SJSA1 (cell line): ENCODE data around the gene AMDHD2. TPM values are rescaled to one million over a fixed set of nuclear protein-coding genes. Genes with fewer than 3 reads are reported as not detected.
"Not testable (repeated sequence)": the region's sequence is repeated elsewhere in the genome, so short reads cannot be mapped to it uniquely, and the experiment has no call there.

Source experiments
- DNase-seq, 2 experiments: peaks; one replicate each; pipeline ENCODE4 v3.0.0-alpha.2; 2015 to 2020; ENCODE audit warnings: low spot score in 2 of 2, low read depth in 1 of 2
- H3K27ac ChIP-seq: fragments of 250-450 bp; sonication (Bioruptor Pico); 2 replicates; pipeline ENCODE4 v1.5.1; 2020; ENCODE audit warnings: mild to moderate bottlenecking, moderate library complexity
- H3K27me3 ChIP-seq: fragments of 250-450 bp; sonication (Bioruptor Pico); replicated peaks from 2 replicates; pipeline ENCODE4 v1.5.1; 2020; ENCODE audit warnings: mild to moderate bottlenecking, moderate library complexity
- H3K36me3 ChIP-seq: fragments of 250-450 bp; sonication (Bioruptor Pico); 2 replicates; pipeline ENCODE4 v1.5.1; 2020; ENCODE audit warnings: mild to moderate bottlenecking
- H3K4me1 ChIP-seq: fragments of 250-450 bp; sonication (Bioruptor Pico); replicated peaks from 2 replicates; pipeline ENCODE4 v1.6.1; 2021; ENCODE audit warnings: mild to moderate bottlenecking
- H3K4me3 ChIP-seq: fragments of 250-450 bp; sonication (Bioruptor Pico); 2 replicates; pipeline ENCODE4 v1.5.1; 2020; ENCODE audit warnings: mild to moderate bottlenecking
- H3K9me3 ChIP-seq: fragments of 250-450 bp; sonication (Bioruptor Pico); replicated peaks from 2 replicates; pipeline ENCODE4 v1.5.1; 2020; ENCODE audit warnings: mild to moderate bottlenecking
- total RNA-seq: library from RNA; depleted of rRNA; stranded (reverse); fragments of >200 nt; shearing (Covaris generic); gene quantifications from 2 replicates; pipeline ENCODE4 v1.2.3, GENCODE V29; 2014

AMDHD2 gene
- total RNA-seq, 1 experiment from 2014 or later: 12.6 TPM

DNA sequence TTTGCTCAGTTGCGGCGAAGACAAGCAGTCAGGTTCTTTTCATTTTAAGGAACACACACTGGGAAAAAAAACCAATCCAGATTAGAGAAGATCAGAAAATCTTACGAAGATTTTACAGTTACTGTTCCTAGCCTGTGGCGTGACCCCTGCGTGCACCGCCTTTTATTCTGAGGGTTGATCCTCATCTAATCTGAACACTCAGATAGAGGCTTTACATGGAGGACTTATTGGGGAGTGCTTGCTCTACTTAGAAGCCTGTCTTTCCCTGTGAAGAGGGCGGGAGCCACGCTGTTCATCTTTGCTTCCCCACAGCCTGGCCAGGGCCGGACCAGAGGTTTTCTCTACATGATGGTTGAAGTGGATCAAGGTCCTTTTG lies 43.8 kb upstream of the AMDHD2 start:
- Histone ChIP-seq H3K36me3 (peaks cover 8% of the 10 kb centered on the region), H3K27ac (no peak overlapping the region), H3K4me1 (peaks cover 29% of the 10 kb centered on the region), H3K27me3 (0 out of 2 replicates have a peak, but pooled peaks cover 3% of the 10 kb centered on the region), H3K9me3 (no peaks in the 10 kb centered on the region; the same call in 1 of the 2 replicates), H3K4me3 (no peak overlapping the region)
- no peak for DNase-seq

DNA sequence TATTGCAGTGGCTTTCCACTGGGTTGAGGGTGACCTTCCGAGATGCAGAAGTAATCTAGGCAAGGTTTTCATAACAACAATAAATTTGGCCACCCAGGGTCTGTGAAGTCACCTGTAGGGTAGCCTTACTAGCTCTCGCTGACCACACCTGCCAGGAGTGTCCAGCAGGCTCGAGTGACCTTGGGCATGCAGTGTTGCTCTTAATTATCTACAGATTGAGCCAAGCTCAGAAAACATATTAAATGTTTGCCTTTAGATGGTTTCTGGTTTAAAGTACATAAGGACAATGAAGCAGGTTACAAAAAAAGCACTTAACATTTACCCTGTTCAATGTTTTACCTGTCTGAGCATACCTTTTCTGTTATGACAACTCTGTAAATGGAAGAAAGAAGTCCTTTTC lies 43.4 kb upstream of the AMDHD2 start:
- H3K27ac ChIP-seq: no peak overlapping the region
- DNase-seq: no peak
- peaks cover 8% of the 10 kb centered on the region for H3K36me3 ChIP-seq
- 0 out of 2 replicates have a peak, but pooled peaks cover 1% of the 10 kb centered on the region for H3K27me3 ChIP-seq
- H3K4me1 ChIP-seq: peaks cover 25% of the 10 kb centered on the region
- no peak overlapping the region for H3K4me3 ChIP-seq
- H3K9me3 ChIP-seq: no peaks in the 10 kb centered on the region; the same call in 1 of the 2 replicates

DNA sequence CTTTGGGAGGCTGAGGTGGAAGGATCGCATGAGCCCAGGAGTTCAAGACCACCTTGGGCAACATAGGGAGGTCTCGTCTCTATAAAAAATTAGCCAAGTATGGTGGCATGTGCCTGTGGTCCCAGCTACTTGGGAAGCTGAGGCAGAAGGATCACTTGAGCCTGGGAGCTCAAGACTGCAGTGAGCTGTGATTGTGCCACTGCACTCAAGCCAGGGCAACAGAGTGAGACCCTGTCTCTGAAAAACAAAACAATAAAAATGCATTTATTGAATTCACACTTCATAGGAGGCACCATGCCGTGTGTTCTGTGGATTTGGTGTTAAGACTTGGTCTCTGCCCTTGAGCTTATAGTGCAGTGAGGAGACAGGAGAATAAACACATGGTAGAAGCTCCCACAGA lies 42.8 kb upstream of the AMDHD2 start:
- DNase-seq: no peak
- peaks cover 8% of the 10 kb centered on the region for H3K36me3 ChIP-seq
- no peaks in the 10 kb centered on the region; the same call in 1 of the 2 replicates for H3K9me3 ChIP-seq
- H3K27me3 ChIP-seq: no peaks in the 10 kb centered on the region
- peaks cover 19% of the 10 kb centered on the region for H3K4me1 ChIP-seq
- no peak overlapping the region for H3K4me3 ChIP-seq
- H3K27ac ChIP-seq: no peak overlapping the region

DNA sequence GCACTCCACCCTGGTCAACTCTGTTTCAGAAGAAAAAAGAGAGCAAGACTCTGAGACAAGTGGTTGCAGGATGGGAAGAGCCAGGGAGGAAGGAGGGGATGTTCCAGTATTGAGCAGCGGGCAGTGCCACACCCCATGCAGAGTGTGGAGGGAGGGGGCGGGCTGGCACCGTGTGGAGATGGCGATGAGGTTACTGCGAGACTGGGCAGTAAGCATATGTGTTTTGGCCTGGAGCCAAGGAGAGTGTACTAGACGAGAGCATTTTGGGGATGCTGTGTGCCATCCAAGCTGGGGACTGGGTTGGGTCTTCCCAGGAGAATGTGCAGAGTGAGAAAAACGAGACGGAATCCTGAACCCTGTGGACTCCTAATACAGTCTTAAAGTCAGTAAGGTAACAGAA lies 41.9 kb upstream of the AMDHD2 start:
- peaks cover 8% of the 10 kb centered on the region for H3K36me3 ChIP-seq
- no peak overlapping the region for H3K4me3 ChIP-seq
- DNase-seq: no peak
- H3K9me3 ChIP-seq: no peaks in the 10 kb centered on the region; the same call in 1 of the 2 replicates
- no peak overlapping the region for H3K27ac ChIP-seq
- no peaks in the 10 kb centered on the region for H3K27me3 ChIP-seq
- H3K4me1 ChIP-seq: peaks cover 18% of the 10 kb centered on the region

DNA sequence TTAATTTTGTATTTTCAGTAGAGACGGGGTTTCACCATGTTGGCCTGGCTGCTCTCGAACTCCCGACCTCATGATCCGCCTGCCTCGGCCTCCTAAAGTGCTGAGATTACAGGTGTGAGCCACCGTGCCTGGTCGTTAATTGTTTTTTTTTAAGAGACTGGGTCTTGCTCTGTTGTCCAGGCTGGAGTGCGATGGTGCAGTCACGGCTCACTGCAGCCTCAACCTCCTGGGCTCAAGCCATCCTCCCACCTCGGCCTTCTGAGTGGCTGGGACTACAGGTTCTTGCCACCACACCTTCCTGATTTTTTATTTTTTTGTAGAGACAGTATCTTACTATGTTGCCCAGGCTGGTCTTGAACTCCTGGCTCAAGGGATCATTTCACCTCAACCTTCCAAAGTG lies 40.2 kb upstream of the AMDHD2 start:
- H3K27me3 ChIP-seq: not testable (repeated sequence)

DNA sequence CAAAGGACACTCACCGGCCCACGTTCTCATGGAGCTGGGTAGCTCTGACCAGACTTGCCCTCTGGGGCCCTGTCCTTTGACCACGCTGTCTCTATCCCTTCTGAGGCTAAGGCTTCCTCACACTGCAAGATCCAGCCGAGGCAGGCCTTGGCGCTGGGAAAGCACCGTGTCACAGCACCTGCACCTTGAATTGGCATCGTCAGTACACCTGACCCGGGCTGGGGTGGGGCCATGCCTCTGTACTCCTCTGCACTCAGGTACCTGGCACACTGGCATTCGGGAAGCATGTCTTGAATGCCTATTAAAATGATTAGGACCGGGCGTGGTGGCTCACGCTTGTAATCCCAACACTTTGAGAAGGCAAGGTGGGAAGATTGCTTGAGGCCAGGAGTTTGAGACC lies 39.2 kb upstream of the AMDHD2 start:
- Histone ChIP-seq H3K27ac (no peak overlapping the region), H3K4me1 (no peaks in the 10 kb centered on the region), H3K4me3 (no peak overlapping the region), H3K36me3 (no peaks in the 10 kb centered on the region), H3K9me3 (no peaks in the 10 kb centered on the region), H3K27me3 (no peaks in the 10 kb centered on the region)
- DNase-seq: no peak

More for the DNA sequence above, 40.2 kb upstream of the AMDHD2 start:
- not testable (repeated sequence) for H3K4me1 ChIP-seq, H3K4me3 ChIP-seq, DNase-seq, H3K9me3 ChIP-seq, H3K36me3 ChIP-seq, H3K27ac ChIP-seq

DNA sequence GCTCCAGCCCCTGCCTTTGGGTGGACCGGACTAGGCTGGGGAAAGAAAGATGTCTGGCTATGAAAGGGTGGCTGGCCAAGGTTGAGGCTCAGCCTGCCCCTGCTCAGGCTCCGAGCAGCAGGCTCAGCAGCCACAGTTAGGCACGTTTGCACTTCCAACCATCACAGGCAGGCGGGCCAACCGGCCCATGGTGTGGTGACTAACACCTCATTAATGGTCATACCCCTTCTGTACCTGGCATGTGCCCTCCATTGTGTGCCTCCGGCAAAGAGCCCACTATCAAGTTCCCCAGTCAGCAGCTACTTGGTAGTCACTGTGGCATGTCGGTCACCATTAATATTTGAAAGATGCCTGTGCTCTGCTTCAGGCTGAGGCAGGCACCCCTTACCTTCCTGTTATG lies 38.5 kb upstream of the AMDHD2 start:
- H3K27ac ChIP-seq: no peak overlapping the region
- no peak overlapping the region for H3K4me3 ChIP-seq
- no peaks in the 10 kb centered on the region for H3K4me1 ChIP-seq
- no peaks in the 10 kb centered on the region for H3K27me3 ChIP-seq
- H3K9me3 ChIP-seq: no peaks in the 10 kb centered on the region
- DNase-seq: no peak
- no peaks in the 10 kb centered on the region for H3K36me3 ChIP-seq

DNA sequence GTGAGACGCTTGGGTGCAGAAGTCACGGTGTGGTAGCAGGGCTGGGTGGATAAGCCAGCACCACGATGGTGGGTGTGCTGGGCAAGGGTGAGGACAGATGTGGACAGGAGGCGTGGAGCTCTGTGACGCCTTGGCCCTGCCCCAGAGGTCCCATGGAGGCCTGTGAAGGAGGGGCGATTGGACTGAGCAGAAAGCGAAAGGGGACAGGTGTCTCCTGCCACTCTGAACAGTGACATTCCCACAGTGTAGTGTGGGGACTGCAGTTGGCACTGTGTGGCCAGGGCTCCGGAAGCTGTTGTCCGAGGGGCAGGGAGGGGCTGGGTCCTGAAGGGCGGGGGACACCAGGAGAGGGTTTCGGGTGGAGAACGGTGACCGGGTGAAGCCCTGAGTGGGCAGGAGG lies 37.9 kb upstream of the AMDHD2 start:
- H3K27ac ChIP-seq: no peak overlapping the region
- H3K9me3 ChIP-seq: no peaks in the 10 kb centered on the region
- H3K27me3 ChIP-seq: no peaks in the 10 kb centered on the region
- H3K36me3 ChIP-seq: no peaks in the 10 kb centered on the region
- no peak overlapping the region for H3K4me3 ChIP-seq
- no peak for DNase-seq
- H3K4me1 ChIP-seq: no peaks in the 10 kb centered on the region

DNA sequence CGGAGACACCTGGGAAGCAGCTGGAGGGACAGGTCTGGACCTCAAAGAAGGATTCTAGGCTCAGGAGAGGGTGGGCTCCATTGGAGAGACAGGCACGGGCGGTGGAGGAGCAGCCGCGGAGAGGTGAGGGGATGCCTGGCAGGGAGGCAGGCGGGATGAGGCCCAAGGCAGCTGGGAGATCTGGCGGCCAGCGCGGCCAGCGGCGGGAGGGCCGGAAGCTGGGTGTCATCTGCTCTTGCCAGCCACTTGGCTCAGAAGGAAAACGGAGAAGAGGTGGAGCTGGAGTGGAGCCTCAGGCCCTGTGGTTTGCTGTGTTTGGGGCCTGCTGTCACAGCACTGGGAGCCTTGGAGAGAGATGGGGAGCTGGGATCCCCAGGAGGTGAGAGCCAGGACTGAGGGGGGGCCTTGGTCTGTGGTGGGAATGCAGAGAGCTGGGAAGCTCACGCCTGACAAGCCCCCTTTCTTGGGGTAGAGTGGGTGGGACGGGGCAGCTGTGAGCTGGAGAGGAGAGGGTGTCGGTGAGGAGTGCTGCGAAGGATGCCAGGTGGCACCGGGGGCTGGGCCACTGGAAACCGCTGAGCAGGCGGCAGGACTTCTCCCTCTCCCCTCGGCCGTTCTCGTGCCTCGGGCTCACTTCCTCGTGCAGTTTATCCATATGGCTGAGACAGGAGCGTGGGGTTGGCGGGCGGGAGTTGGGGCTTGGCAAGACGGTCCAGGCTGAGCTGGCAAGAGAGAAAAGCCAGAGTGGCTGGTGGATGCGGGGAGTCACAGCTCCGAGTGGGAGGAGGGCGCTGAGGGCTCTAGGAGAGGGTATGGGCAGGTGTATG lies 37.2 kb upstream of the AMDHD2 start:
- no peak for DNase-seq
- Histone ChIP-seq H3K4me3 (no peak overlapping the region), H3K27ac (no peak overlapping the region), H3K36me3 (no peaks in the 10 kb centered on the region), H3K27me3 (no peaks in the 10 kb centered on the region), H3K9me3 (no peaks in the 10 kb centered on the region), H3K4me1 (no peaks in the 10 kb centered on the region)

DNA sequence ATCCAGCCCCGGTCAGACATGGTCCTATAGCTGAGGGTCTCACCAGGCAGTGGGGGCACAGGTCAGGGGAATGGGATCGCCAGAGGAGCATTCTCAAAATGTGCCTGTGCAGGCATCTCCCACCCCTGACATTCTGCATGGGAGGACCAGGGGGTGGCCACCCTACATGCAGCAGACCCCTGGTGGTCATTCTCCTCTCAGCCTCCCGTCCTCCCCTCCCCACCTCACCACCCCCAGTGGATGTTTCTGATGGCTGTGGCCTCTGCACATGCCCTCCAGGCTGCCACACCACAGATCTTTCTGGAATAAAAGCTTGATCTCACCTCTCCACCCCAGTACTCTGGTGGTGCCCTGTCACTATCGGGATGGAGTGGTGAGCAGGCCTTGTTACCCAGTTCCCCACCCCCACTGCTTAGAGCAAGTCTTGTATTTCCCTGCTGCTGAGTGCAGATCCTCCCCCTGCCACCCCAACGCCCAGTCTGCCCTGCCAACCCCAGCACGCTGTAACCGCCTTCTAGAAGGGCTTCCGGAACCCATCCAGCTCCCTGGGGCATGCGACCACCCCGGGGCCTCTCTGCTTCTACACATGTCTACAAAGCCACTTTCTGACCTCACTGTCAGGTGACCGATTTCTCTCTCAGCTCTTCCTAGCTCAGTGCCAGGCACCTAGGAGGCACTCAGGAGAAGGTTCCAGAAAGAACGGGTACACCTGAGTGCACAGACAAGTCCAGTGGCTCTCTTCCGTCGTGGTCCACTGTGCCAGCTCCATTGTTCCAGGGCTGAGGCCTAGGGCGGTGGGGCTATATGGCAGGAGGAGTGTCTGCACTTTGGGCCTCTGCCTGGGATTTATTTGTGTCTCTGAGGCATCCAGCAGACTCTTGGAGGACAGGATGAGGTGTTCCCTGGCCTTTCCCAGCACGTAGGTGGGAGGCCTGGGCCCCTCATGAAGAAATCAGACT lies 36.0 kb upstream of the AMDHD2 start:
- Histone ChIP-seq H3K4me3 (no peak overlapping the region), H3K9me3 (no peaks in the 10 kb centered on the region), H3K36me3 (no peaks in the 10 kb centered on the region), H3K4me1 (no peaks in the 10 kb centered on the region), H3K27me3 (no peaks in the 10 kb centered on the region), H3K27ac (no peak overlapping the region)
- DNase-seq: no peak

DNA sequence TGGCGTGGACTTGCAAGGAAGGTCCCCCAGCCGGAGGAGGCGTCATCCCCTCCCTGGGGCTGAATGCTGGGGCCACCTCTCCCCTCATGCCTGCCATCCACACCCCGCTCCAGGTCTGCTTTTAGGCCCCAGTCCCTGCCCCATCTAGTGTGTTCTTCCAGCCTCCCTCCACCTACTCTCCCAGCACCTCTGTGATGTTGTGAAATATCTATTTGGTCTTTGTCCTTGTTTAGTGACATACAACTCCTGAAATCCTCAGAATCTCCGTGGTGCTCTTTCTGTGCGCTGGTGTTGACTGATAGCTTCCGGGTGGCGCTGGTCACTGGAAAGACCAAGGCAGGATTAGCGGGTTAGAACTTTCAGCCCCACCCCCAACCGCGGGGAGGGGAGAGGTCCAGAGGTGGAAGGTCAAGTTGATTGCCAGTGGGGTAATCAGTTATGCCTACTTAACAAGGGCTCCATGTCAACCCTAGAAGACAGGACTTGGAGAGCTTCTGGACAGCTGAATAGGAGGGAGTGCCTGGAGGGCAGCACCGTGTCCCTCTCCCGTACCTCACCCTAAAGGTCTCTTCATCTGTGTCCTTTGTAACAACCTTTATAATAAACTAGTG lies 35.2 kb upstream of the AMDHD2 start:
- no peaks in the 10 kb centered on the region for H3K4me1 ChIP-seq
- H3K27ac ChIP-seq: no peak overlapping the region
- DNase-seq: no peak
- no peaks in the 10 kb centered on the region for H3K27me3 ChIP-seq
- H3K4me3 ChIP-seq: no peak overlapping the region
- H3K36me3 ChIP-seq: no peaks in the 10 kb centered on the region
- H3K9me3 ChIP-seq: no peaks in the 10 kb centered on the region

DNA sequence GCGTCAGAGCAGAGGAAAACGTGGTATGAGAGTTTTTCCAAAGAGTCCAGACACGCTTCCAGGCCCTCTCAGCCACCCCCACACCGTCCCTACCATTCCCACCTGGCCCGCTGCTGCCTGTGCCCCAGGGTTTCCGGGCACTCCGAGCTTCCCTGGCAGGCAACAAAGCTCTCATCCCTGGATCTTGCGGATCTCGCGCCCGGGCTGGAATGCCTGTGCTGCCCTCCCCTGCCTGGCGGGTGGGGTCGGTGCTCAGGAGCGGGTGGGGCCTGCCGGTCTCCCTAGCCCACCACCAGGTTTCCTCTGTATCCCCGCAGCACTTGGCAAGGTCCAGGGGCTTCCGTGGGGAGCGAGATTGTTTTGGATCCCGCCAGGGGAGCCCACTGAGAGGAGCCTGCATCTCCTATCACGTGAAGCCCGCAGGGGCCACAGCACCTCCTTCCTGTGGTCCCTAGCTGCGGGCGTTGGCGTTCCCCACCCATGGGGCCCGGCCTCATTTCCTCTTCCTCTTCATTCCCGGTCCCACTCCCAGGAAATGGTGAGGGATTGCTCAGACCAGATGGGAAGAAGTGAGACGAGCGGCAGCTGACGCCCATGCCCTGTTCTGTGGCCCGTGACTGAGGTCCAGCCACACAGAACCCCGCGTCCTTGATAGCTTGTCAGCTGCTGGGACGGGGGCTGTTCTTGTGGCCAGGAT lies 34.2 kb upstream of the AMDHD2 start:
- Histone ChIP-seq H3K9me3 (no peaks in the 10 kb centered on the region), H3K4me1 (no peaks in the 10 kb centered on the region), H3K4me3 (no peak overlapping the region), H3K36me3 (no peaks in the 10 kb centered on the region), H3K27me3 (no peaks in the 10 kb centered on the region), H3K27ac (no peak overlapping the region)
- DNase-seq: no peak
